Measurements from ENCODE around the gene ITGA2. TPM values are rescaled to one million over a fixed set of nuclear protein-coding genes. Genes with fewer than 3 reads are reported as not detected.

The ITGA2 gene
- total RNA-seq, 1 experiment from 2014 or later = 0.69 TPM

- POLR2A ChIA-PET (ENCODE audit: low non-redundant PET) = no interaction called here
- CTCF ChIA-PET = no interaction called here
- TF ChIP-seq CTCF (conservative IDR thresholded peaks at IDR 0.05; ENCODE audit: low read depth, low read length) (no peak), EZH2 (IDR thresholded peaks at IDR 0.05; ENCODE audit: borderline replicate concordance, low read depth, low read length, poor library complexity, severe bottlenecking) (no peak)
- Histone ChIP-seq H3K4me3 (ENCODE audit: low read depth, low read length, poor library complexity, severe bottlenecking) (no peak overlapping the region), H3K9me3 (ENCODE audit: low read depth, low read length, poor library complexity, severe bottlenecking) (no peaks in the 10 kb centered on the region), H3K27ac (ENCODE audit: low read depth, low read length, poor library complexity, severe bottlenecking) (no peak overlapping the region), H3K4me1 (ENCODE audit: insufficient read depth, low read length, poor library complexity, severe bottlenecking) (no peaks in the 10 kb centered on the region), H3K36me3 (ENCODE audit: insufficient read depth, low read length, poor library complexity, severe bottlenecking) (no peaks in the 10 kb centered on the region), H3K27me3 (replicated peaks; ENCODE audit: insufficient read depth, low read depth, low read length, poor library complexity) (no peaks in the 10 kb centered on the region)
- intact Hi-C loops (cut with micrococcal nuclease; ENCODE audit: unreplicated experiment) = no loop called here
- no peak for DNase-seq (ENCODE audit: low spot score)
- no TSS peak for BruUV-seq (replicated peaks)
These were observed 76.9 kb downstream of the ITGA2 start for GRCh38 chr5:53066088-53066487.

- no peaks in the 10 kb centered on the region for H3K36me3 ChIP-seq (ENCODE audit: insufficient read depth, low read length, poor library complexity, severe bottlenecking)
These were observed 78.5 kb downstream of the ITGA2 start for GRCh38 chr5:53067641-53068040.

GRCh38 chr5:53068291-53068836 lies 79.2 kb downstream of the ITGA2 start:
- Histone ChIP-seq H3K27me3 (replicated peaks; ENCODE audit: insufficient read depth, low read depth, low read length, poor library complexity) (no peaks in the 10 kb centered on the region), H3K36me3 (ENCODE audit: insufficient read depth, low read length, poor library complexity, severe bottlenecking) (no peaks in the 10 kb centered on the region), H3K4me3 (ENCODE audit: low read depth, low read length, poor library complexity, severe bottlenecking) (no peak overlapping the region), H3K27ac (ENCODE audit: low read depth, low read length, poor library complexity, severe bottlenecking) (no peak overlapping the region), H3K9me3 (ENCODE audit: low read depth, low read length, poor library complexity, severe bottlenecking) (no peaks in the 10 kb centered on the region), H3K4me1 (ENCODE audit: insufficient read depth, low read length, poor library complexity, severe bottlenecking) (no peaks in the 10 kb centered on the region)
- no peak for TF ChIP-seq CTCF (conservative IDR thresholded peaks at IDR 0.05; ENCODE audit: low read depth, low read length)
- no peak for TF ChIP-seq EZH2 (IDR thresholded peaks at IDR 0.05; ENCODE audit: borderline replicate concordance, low read depth, low read length, poor library complexity, severe bottlenecking)
- ChIA-PET CTCF (no interaction called here), POLR2A (ENCODE audit: low non-redundant PET) (interaction anchor here (0.5 kb wide), 1 partner anchor 229 kb away, joined by 3 read pairs; no protein-coding TSS in a partner anchor)
- BruUV-seq (replicated peaks) = no TSS peak
- intact Hi-C loops (cut with micrococcal nuclease; ENCODE audit: unreplicated experiment) = no loop called here
- DNase-seq (ENCODE audit: low spot score) = no peak

More at GRCh38 chr5:53067641-53068040, 78.5 kb downstream of the ITGA2 start:
- intact Hi-C loops (cut with micrococcal nuclease; ENCODE audit: unreplicated experiment) = no loop called here
- DNase-seq (ENCODE audit: low spot score) = no peak
- ChIA-PET CTCF (no interaction called here), POLR2A (ENCODE audit: low non-redundant PET) (interaction anchor here (0.5 kb wide), 1 partner anchor 228 kb away, joined by 3 read pairs; no protein-coding TSS in a partner anchor)
- TF ChIP-seq CTCF (conservative IDR thresholded peaks at IDR 0.05; ENCODE audit: low read depth, low read length) (no peak), EZH2 (IDR thresholded peaks at IDR 0.05; ENCODE audit: borderline replicate concordance, low read depth, low read length, poor library complexity, severe bottlenecking) (no peak)
- Histone ChIP-seq H3K4me1 (ENCODE audit: insufficient read depth, low read length, poor library complexity, severe bottlenecking) (no peaks in the 10 kb centered on the region), H3K27me3 (replicated peaks; ENCODE audit: insufficient read depth, low read depth, low read length, poor library complexity) (no peaks in the 10 kb centered on the region), H3K27ac (ENCODE audit: low read depth, low read length, poor library complexity, severe bottlenecking) (no peak overlapping the region), H3K9me3 (ENCODE audit: low read depth, low read length, poor library complexity, severe bottlenecking) (no peaks in the 10 kb centered on the region), H3K4me3 (ENCODE audit: low read depth, low read length, poor library complexity, severe bottlenecking) (no peak overlapping the region)
- no TSS peak for BruUV-seq (replicated peaks)
